Caco-2 (cell line): ENCODE data around the gene CALM1. TPM values are rescaled to one million over a fixed set of nuclear protein-coding genes. Genes with fewer than 3 reads are reported as not detected.

Source experiments
- BruUV-seq: library from RNA; stranded (reverse); fragments of 400-500 nt; replicated peaks from 2 replicates; lab custom pipeline; 2021; lab: Mats Ljungman, UMichigan
- CTCF ChIA-PET: fragments of 300-600 bp; sonication (Branson Sonifier 250); formaldehyde crosslinking; loops from one replicate; lab custom pipeline; 2022; ENCODE audit warnings: antibody characterized with exemption; lab: Charles Lee
- POLR2A ChIA-PET: fragments of 300-600 bp; sonication (Branson Sonifier 250); formaldehyde crosslinking; loops from one replicate; lab custom pipeline; 2022; ENCODE audit warnings: antibody characterized with exemption; lab: Charles Lee
- DNase-seq, 2 experiments: peaks; one replicate each; pipeline versions ENCODE4 v3.0.0 to v3.0.0-alpha.2; 2020 to 2022
- H3K27me3 ChIP-seq: replicated peaks from 2 replicates; pipeline ENCODE4 v1.6.0; 2011; ENCODE audit warnings: low read length; ENCODE audit not compliant: control insufficient read depth, insufficient read depth
- H3K36me3 ChIP-seq: 2 replicates; pipeline ENCODE4 v1.5.1; 2011; ENCODE audit warnings: low read length; ENCODE audit not compliant: control insufficient read depth, insufficient read depth
- H3K4me1 ChIP-seq: fragments of 250-450 bp; sonication (Bioruptor Pico); 2 replicates; pipeline ENCODE4 v1.5.1; 2020; ENCODE audit warnings: mild to moderate bottlenecking
- H3K4me3 ChIP-seq: 2 replicates; pipeline ENCODE4 v1.5.1; 2011; ENCODE audit warnings: low read depth, mild to moderate bottlenecking, control low read depth, low read length
- H3K9me3 ChIP-seq: fragments of 250-450 bp; sonication (Bioruptor Pico); 2 replicates; pipeline ENCODE4 v1.5.1; 2020; ENCODE audit warnings: mild to moderate bottlenecking, moderate library complexity
- H3K27ac Mint-ChIP-seq: one replicate; pipeline ENCODE4 v1.8.0; 2022; ENCODE audit warnings: mixed read lengths; ENCODE audit not compliant: unreplicated experiment
- H3K27me3 Mint-ChIP-seq: one replicate; pipeline ENCODE4 v1.8.0; 2022; ENCODE audit warnings: mixed read lengths; ENCODE audit not compliant: insufficient read depth, unreplicated experiment
- H3K36me3 Mint-ChIP-seq: one replicate; pipeline ENCODE4 v1.8.0; 2022; ENCODE audit warnings: mild to moderate bottlenecking, mixed read lengths; ENCODE audit not compliant: insufficient read depth, unreplicated experiment
- H3K4me1 Mint-ChIP-seq: one replicate; pipeline ENCODE4 v1.8.0; 2022; ENCODE audit warnings: low read depth, mixed read lengths; ENCODE audit not compliant: unreplicated experiment
- H3K4me3 Mint-ChIP-seq: one replicate; pipeline ENCODE4 v1.8.0; 2022; ENCODE audit warnings: mild to moderate bottlenecking, moderate library complexity, mixed read lengths; ENCODE audit not compliant: unreplicated experiment
- H3K9me3 Mint-ChIP-seq: one replicate; pipeline ENCODE4 v1.8.0; 2022; ENCODE audit warnings: mixed read lengths; ENCODE audit not compliant: unreplicated experiment
- intact Hi-C: fragments of 100-400 bp; cut with micrococcal nuclease; formaldehyde crosslinking; loops from one replicate; pipeline ENCODE4 v1.10.0; 2022; ENCODE audit not compliant: unreplicated experiment
- total RNA-seq: library from RNA; stranded (reverse); gene quantifications from 2 replicates; pipeline ENCODE4 v1.2.3, GENCODE V29; 2022
- TF ChIP-seq, protein P1 (sequence below), 2 experiments: fragments of 200-600 bp in 1 of 2; IDR thresholded peaks; 1 replicate in 1 of 2; 2 replicates in 1 of 2; pipeline versions ENCODE4 v1.5.1 to v1.8.0; 2011 to 2022; ENCODE audit warnings: antibody characterized with exemption in 1 of 2, control low read depth in 1 of 2, inconsistent platforms in 1 of 2, low read depth in 1 of 2, low read length in 1 of 2, mild to moderate bottlenecking in 1 of 2, moderate library complexity in 1 of 2; ENCODE audit not compliant: insufficient read depth in 1 of 2, severe bottlenecking in 1 of 2, unreplicated experiment in 1 of 2

Gene CALM1
- total RNA-seq, 1 experiment from 2014 or later: 437 TPM

DNA sequence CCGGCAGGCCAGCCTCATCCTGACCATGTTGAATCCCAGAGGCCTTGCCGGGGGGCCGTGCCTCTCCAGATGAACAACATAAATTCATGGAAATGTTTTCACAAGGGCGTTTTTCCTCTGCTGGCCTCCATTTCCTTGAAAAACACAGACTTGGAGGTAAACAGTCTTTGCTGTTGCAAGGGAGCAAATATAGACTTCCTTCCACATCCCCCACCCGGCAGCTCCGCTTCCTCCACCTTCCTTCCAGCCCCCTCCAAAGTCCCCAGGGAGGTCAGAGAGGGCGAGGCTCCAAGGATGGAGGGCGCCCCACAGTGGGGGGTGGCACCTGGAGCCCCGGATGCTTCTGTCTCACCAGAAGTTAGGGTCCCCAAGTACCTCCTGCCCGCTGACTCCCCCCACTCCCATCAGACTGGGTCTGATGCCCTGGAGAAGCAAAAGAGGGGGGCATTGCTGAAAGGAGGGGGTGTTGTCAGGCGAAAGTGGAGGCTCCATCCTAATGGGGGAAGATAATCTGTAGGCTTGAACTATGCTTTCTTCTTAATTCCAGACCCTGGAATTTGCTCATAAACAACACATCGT is 31.1 kb downstream of the CALM1 start:
- Mint-ChIP-seq H3K27ac (no peak overlapping the region), H3K27me3 (no peaks in the 10 kb centered on the region), H3K4me1 (no peaks in the 10 kb centered on the region), H3K4me3 (no peak overlapping the region), H3K9me3 (no peaks in the 10 kb centered on the region), H3K36me3 (no peaks in the 10 kb centered on the region)
- Histone ChIP-seq H3K36me3 (no peaks in the 10 kb centered on the region), H3K4me3 (no peak overlapping the region), H3K9me3 (no peaks in the 10 kb centered on the region), H3K27me3 (no peaks in the 10 kb centered on the region), H3K4me1 (no peaks in the 10 kb centered on the region)
- DNase-seq: no peak
- ChIA-PET CTCF (no interaction called here), POLR2A (no interaction called here)
- TF ChIP-seq, protein P1, sequence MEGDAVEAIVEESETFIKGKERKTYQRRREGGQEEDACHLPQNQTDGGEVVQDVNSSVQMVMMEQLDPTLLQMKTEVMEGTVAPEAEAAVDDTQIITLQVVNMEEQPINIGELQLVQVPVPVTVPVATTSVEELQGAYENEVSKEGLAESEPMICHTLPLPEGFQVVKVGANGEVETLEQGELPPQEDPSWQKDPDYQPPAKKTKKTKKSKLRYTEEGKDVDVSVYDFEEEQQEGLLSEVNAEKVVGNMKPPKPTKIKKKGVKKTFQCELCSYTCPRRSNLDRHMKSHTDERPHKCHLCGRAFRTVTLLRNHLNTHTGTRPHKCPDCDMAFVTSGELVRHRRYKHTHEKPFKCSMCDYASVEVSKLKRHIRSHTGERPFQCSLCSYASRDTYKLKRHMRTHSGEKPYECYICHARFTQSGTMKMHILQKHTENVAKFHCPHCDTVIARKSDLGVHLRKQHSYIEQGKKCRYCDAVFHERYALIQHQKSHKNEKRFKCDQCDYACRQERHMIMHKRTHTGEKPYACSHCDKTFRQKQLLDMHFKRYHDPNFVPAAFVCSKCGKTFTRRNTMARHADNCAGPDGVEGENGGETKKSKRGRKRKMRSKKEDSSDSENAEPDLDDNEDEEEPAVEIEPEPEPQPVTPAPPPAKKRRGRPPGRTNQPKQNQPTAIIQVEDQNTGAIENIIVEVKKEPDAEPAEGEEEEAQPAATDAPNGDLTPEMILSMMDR (IDR thresholded peaks at IDR 0.05; ENCODE audit: insufficient read depth in 1 of 2, low read depth in 1 of 2, low read length in 1 of 2, severe bottlenecking in 1 of 2, unreplicated experiment in 1 of 2): no peak
- intact Hi-C loops: no loop called here
- BruUV-seq: no TSS peak

DNA sequence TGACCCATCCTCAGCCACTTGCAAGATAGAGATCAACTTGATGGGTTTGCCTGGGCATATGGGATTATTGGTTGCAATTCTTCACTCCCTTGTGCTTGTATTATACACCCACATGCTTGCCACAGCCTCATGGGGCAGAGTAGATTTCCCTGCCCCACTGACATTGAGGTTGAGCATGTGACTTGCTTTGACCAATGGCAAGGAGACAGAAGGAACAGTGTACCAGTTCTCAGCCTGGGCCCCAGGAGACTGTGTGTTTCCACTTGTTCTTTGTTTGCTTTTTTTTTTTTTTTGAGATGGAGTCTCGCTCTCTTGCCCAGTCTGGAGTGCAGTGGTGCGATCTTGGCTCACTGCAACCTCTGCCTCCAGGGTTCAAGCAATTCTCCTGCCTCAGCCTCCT is 31.8 kb downstream of the CALM1 start:
- no peak for DNase-seq
- Mint-ChIP-seq H3K27ac (no peak overlapping the region), H3K4me3 (no peak overlapping the region), H3K4me1 (no peaks in the 10 kb centered on the region), H3K27me3 (no peaks in the 10 kb centered on the region), H3K36me3 (no peaks in the 10 kb centered on the region), H3K9me3 (peaks cover 6% of the 10 kb centered on the region)
- no peaks in the 10 kb centered on the region for H3K36me3 ChIP-seq
- intact Hi-C loops: no loop called here
- H3K9me3 ChIP-seq: no peaks in the 10 kb centered on the region
- H3K4me1 ChIP-seq: no peaks in the 10 kb centered on the region
- POLR2A ChIA-PET: no interaction called here
- no TSS peak for BruUV-seq
- H3K27me3 ChIP-seq: no peaks in the 10 kb centered on the region
- no peak overlapping the region for H3K4me3 ChIP-seq
- CTCF ChIA-PET: no interaction called here
- TF ChIP-seq, protein P1 (IDR thresholded peaks at IDR 0.05; ENCODE audit: insufficient read depth in 1 of 2, low read depth in 1 of 2, low read length in 1 of 2, severe bottlenecking in 1 of 2, unreplicated experiment in 1 of 2): no peak

DNA sequence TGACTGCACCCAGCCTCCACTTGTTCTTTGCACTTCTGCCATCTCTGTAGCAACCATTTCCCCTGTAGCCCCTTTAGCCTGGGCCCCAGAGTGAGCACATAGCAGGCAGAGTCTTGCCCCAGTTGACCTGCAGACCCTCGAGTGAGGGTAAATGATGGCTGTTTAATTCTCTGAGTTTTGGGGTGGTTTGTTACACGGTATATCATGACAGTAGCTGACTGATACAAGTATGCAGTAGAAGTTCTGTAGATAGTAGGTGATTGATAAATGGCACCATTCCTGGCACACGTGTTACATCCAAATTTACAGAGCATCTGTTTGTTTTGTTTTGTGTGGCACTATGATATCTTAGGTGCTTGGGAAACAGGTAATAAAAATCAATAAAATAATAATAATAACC is 32.4 kb downstream of the CALM1 start:
- H3K4me1 Mint-ChIP-seq: no peaks in the 10 kb centered on the region
- BruUV-seq: no TSS peak
- no peak overlapping the region for H3K4me3 ChIP-seq
- no peak overlapping the region for H3K4me3 Mint-ChIP-seq
- no peak for DNase-seq
- H3K9me3 Mint-ChIP-seq: peaks cover 8% of the 10 kb centered on the region
- no peaks in the 10 kb centered on the region for H3K27me3 ChIP-seq
- intact Hi-C loops: no loop called here
- TF ChIP-seq, protein P1 (IDR thresholded peaks at IDR 0.05; ENCODE audit: insufficient read depth in 1 of 2, low read depth in 1 of 2, low read length in 1 of 2, severe bottlenecking in 1 of 2, unreplicated experiment in 1 of 2): no peak
- no peak overlapping the region for H3K27ac Mint-ChIP-seq
- H3K27me3 Mint-ChIP-seq: no peaks in the 10 kb centered on the region
- H3K9me3 ChIP-seq: no peaks in the 10 kb centered on the region
- no peaks in the 10 kb centered on the region for H3K4me1 ChIP-seq
- ChIA-PET CTCF (no interaction called here), POLR2A (no interaction called here)
- H3K36me3 ChIP-seq: no peaks in the 10 kb centered on the region
- no peaks in the 10 kb centered on the region for H3K36me3 Mint-ChIP-seq
